ACHN (cell line): ENCODE results near the gene ARX.
A peak's percentile ranks its signal among the peaks of the same experiment; 100 is the strongest.

Experiments used
- DNase-seq: peaks from one replicate; pipeline ENCODE4 v3.0.0-alpha.2; 2015
- in situ Hi-C: cut with HindIII; loops from 2 replicates; pipeline ENCODE4 v1.10.0; 2017; ENCODE audit warnings: low sequenced_read_pairs, low pct_ligation_motif_present, low pct_unique_long_range_greater_than_20kb

ARX gene

DNA sequence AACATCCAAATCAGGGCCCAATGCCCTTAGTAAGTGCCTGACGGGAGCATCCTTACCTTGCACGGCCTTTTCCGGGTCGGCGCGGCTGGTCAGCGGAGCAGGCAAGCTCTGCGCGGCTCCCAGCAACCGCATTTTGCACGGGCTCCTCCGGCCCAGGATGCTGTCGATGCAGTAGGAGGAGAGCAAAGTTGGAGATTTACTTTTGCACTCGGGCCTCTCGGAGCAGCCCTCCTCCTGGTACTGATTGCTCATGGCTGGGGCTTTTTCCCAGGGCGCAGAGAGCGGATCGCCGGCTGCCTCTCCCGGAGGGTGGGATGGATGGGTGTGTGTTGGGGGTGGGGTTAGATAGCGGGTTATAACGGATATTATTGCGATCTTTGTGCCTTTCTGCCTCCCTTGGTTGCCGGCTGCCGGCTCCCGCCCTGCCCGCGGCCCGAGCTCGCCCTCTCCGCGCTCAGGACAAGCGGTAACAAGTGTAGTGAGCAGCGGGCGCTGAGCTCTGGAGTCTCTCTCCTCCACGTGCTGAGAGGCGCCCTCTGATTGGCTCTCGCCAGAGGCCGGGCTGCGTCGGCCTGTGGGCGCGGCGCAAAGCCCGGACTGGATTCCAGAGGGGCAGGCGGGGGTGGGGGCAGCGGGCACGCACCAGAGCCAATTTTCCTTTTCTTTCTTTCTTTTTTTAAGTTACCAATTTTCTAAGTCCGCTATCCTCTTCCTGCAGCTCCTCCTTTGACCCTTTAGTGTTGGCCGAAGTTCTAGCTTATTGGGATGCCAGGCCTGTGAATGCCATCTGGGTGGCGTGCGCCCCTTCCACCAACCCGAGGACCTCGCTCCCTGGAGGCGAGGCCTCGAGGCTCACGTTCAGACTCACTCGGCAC is at the start of gene ARX:
Gene ARX, minus strand, starts transcription at position 480 of the 875 bp plus-strand sequence. Its CDS starts 228 bp downstream, at position 252.
- in situ Hi-C loops: no loop called here
- peak; percentile 72 for DNase-seq

DNA sequence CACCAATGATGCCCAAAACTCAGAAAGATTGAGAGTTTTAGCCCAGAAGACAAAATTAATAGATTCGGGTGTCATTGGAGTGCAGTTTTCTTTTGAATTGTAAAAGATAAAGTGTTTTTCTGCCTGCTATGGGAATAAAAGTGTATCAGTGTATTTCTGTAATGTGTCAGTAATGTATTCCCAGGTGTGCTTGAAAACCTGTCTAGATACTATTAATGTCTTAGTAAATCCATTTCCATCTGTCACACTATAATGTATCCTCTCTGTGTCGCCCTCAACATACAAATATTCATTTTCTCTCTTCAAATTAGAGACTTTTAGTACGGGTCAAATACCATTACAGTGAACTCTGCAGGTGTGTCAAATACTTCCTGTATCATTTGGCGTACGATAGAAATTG is 43.5 kb upstream of the ARX start:
- in situ Hi-C loops: no loop called here
- DNase-seq: no peak

GRCh38 chrX:25052798-25053534 is 37.2 kb upstream of the ARX start:
- in situ Hi-C loops: no loop called here

DNA sequence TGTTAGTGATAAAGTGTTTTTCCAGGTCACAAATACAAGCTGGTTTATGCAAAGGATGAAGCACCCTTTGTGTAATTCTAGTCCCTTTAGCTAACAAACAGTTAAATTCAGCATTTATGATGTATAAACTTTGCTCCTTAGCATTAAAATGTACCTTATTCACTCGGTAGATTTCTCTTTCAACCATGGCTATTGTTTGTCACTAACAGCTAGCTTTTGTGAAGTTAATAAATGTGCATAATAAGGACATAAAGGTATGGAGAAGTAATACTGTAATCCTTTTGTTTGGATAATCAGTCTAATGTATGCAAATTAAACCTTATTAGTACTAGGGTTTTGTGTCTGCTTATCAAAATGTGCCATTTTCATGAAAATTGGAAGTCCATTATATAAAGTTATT is 34.2 kb upstream of the ARX start:
- in situ Hi-C loops: no loop called here
- no peak for DNase-seq

More at GRCh38 chrX:25052798-25053534, 37.2 kb upstream of the ARX start:
- DNase-seq: no peak

- no peak for DNase-seq
- in situ Hi-C loops: no loop called here
Observed at GRCh38 chrX:25049357-25049756, 33.6 kb upstream of the ARX start.

- in situ Hi-C loops: no loop called here
Observed at GRCh38 chrX:25048178-25048577, 32.4 kb upstream of the ARX start.

GRCh38 chrX:25043192-25043591 is 27.4 kb upstream of the ARX start:
- no peak for DNase-seq
- in situ Hi-C loops: no loop called here

More at GRCh38 chrX:25048178-25048577, 32.4 kb upstream of the ARX start:
- no peak for DNase-seq

- no peak for DNase-seq
- in situ Hi-C loops: no loop called here
Observed at GRCh38 chrX:25039036-25039435, 23.3 kb upstream of the ARX start.

DNA sequence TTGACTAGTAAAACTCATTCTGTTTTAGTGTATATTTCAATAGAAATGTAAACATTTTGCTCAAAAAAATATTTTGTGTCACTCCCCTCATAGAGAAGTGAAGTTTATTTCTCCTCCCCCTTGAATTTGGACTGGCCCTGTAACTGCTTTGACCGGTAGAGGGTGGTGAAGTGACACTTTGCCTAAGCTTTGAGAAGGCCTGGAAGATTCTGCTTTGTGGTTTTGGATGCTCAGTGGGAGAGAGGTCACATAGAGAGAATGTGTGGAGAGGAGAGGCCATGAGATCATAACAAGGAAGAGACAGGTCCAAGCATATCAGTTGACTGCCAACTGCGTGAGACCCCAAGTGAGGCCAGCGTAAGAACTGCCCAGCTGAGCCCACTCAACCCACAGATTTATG is 19.1 kb upstream of the ARX start:
- in situ Hi-C loops: no loop called here

DNA sequence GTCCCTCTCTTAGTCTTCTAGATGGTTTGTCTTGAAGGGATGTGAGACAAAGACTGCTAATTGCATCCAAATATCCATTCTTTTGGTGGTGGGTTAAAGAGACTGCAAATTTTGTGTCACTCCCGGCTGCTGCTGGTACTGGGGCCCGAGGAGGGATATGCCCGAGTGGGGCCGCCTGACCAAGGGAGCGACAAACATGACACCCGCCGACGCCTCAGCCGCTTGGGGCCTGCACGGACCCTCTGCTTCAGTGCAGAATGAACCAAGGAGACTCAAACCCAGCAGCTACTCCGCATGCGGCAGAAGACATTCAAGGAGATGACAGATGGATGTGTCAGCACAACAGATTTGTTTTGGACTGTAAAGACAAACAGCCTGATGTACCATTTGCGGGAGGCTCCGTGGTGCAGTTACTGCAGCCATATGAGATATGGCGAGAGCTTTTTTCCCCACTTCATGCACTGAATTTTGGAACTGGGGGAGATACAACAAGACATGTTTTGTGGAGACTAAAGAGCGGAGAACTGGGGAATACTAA is 13.6 kb upstream of the ARX start:
- no peak for DNase-seq

More for the DNA sequence above, 19.1 kb upstream of the ARX start:
- DNase-seq: no peak

DNA sequence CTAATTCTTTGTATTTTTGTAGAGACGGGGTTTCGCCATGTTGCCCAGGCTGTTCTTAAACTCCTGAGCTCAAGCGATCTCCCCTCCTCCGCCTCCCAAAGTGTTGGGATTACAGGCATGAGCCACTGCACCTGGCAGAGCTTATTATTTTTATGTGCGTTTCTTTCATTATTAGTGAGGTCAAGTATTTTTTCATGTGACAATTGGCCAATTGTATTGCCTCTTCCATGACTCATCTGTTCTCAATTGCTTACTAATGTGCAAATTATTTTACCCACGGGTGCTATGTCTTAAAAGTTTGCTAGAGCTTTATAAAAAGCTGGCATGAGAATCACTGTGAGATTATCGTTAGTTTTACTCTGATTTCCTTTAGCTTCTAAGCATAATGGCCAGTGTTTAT is 13.0 kb upstream of the ARX start:
- DNase-seq: no peak
- in situ Hi-C loops: no loop called here

More for the DNA sequence above, 13.6 kb upstream of the ARX start:
- in situ Hi-C loops: no loop called here

- in situ Hi-C loops: no loop called here
- DNase-seq: no peak
Observed at GRCh38 chrX:25026576-25026975, 10.8 kb upstream of the ARX start.

DNA sequence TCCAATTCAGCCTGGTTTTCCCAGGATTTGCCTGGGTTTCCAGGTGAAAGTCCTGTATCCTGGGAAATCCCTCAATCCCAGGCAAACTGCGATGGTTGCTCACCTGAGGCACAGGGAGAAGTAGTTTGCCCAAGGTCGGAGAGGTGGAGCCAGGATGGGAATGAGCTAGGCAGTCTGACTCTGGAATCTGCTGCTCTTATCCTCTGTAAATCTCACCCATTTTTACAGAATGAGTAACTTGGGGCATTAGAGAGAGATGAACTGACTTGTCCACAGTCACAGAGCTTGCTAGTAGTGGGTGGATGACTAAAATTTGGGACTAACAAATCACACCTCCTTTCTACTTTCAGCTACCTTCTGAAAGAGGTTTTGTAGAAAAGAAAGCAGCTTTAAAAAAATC is 9.8 kb upstream of the ARX start:
- no peak for DNase-seq
- in situ Hi-C loops: no loop called here

GRCh38 chrX:25023908-25024307 is 8.1 kb upstream of the ARX start:
- DNase-seq: no peak
- in situ Hi-C loops: no loop called here

DNA sequence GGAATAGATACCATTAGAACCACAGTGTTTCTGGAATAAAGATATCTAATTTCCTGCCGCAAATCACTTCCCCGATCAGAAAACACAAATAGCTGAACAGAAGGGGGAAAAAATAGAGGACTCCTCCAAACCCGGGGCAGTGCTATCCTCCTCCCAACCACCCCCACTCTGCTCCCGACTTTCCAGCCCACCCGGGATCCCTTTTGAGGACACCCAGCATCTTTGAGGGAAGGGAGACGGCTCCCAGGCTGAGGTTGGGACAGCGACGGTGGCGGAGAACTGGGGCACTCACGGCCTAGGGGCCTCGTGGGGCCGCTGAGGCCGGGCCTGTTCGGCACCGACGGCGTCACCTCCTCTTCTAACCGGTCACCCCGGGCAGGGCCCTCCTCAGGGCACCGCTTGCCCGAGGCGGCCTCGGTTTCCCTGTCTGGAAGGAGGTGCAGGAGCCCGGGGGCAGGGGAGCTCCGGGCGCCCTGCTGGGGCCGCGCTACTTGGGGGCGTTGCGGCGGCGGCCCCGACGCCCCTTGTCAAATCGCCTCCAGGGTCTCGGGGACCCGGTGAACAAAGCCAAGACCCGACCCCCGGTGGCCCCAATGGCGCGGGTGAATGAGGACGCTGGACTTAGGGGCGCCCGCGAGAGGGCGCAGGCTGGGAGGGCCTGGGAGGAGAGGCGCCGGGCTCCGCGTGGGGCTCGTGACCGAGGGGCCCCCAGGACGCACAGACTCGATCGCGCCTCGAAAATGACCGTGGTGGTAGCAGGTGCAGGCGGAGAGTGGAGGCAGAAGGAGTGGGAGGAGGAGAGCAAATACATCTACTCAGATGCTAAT is 6.9 kb upstream of the ARX start:
- DNase-seq: no peak
- in situ Hi-C loops: no loop called here

GRCh38 chrX:25020905-25021449 is 5.2 kb upstream of the ARX start:
- in situ Hi-C loops: no loop called here
- peak; percentile 6 for DNase-seq

GRCh38 chrX:25020391-25020904 is 4.7 kb upstream of the ARX start:
- DNase-seq: no peak
- in situ Hi-C loops: no loop called here

DNA sequence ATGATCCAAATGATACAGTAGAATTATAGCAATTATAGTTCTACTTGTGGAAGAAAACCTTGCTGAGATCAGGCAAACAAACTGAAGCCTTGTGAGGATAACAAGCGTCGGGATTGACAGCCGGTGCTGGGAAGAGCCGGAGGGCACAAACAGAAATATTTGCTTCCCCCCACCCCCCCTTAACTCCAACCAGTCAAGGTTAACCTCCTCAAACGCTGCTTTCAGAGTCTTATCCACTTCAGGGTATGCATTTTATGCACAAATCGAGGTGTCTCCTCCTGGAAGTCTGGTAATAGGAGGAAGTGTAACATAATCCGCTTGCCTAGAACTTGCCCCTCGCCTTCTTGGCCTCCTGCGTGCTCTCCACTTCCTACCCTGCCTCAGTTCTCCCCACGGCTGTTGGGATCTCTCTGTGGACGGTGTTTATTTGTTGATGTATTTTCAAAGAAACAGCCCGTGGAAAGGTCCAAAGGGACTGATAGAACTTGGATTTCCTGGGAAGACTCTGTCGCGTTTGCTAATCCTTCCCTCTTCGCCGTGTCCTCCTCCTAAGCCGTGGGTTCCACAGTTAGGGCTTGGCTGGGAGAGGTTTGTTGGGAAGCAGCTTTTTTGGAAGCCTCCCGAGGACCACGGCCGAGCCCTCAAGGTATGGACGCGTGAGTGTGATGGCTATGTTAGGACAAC is 4.1 kb upstream of the ARX start:
- no peak for DNase-seq
- in situ Hi-C loops: no loop called here
